Neural cell (in vitro differentiated cells): ENCODE measurements around the gene ORC3. TPM values are rescaled to one million over a fixed set of nuclear protein-coding genes. Genes with fewer than 3 reads are reported as not detected.

Source experiments
- H2AFZ ChIP-seq: fragments of 200-600, 300-800 bp; sonication (generic), shearing (Covaris generic); 2 replicates; pipeline ENCODE4 v1.6.0; 2014; ENCODE audit warnings: low read depth, mild to moderate bottlenecking, antibody characterized with exemption, low read length, moderate library complexity
- H3F3A ChIP-seq: fragments of 200-600 bp; shearing (Covaris generic); 2 replicates; pipeline ENCODE4 v1.6.1; 2016; ENCODE audit warnings: mild to moderate bottlenecking, moderate library complexity, mixed read lengths, antibody characterized with exemption, low read length; ENCODE audit not compliant: insufficient read depth, poor library complexity, severe bottlenecking
- H3K27ac ChIP-seq: fragments of 200-600, 300-800 bp; sonication (generic), shearing (Covaris generic); 2 replicates; pipeline ENCODE4 v1.5.1; 2014; ENCODE audit warnings: mild to moderate bottlenecking, low read length, moderate library complexity
- H3K27me3 ChIP-seq: fragments of 300-800, 200-600 bp; sonication (generic), shearing (Covaris generic); 2 replicates; pipeline ENCODE4 v1.6.0; 2014; ENCODE audit warnings: mild to moderate bottlenecking, low read depth, low read length, moderate library complexity; ENCODE audit not compliant: insufficient read depth
- H3K36me3 ChIP-seq: fragments of 300-800, 200-600 bp; sonication (generic), shearing (Covaris generic); 2 replicates; pipeline ENCODE4 v1.5.1; 2014; ENCODE audit warnings: mild to moderate bottlenecking, antibody characterized with exemption, low read length, moderate library complexity; ENCODE audit not compliant: insufficient read depth
- H3K4me2 ChIP-seq: fragments of 300-800, 200-600 bp; sonication (generic), shearing (Covaris generic); 2 replicates; pipeline ENCODE4 v1.6.0; 2014; ENCODE audit warnings: mild to moderate bottlenecking, low read length
- H3K4me3 ChIP-seq: fragments of 300-800, 200-600 bp; sonication (generic), shearing (Covaris generic); 2 replicates; pipeline ENCODE4 v1.5.1; 2014; ENCODE audit warnings: mild to moderate bottlenecking, low read length, moderate library complexity
- H3K79me2 ChIP-seq: fragments of 200-600 bp; shearing (Covaris generic); replicated peaks from 2 replicates; pipeline ENCODE4 v1.6.0; 2014; ENCODE audit warnings: mild to moderate bottlenecking, low read length, moderate library complexity; ENCODE audit not compliant: insufficient read depth
- H3K9ac ChIP-seq: fragments of 300-800, 200-600 bp; sonication (generic), shearing (Covaris generic); 2 replicates; pipeline ENCODE4 v1.6.1; 2016; ENCODE audit warnings: mild to moderate bottlenecking, low read length, mixed read lengths
- H3K9me2 ChIP-seq: fragments of 200-600 bp; shearing (Covaris generic); 2 replicates; pipeline ENCODE4 v1.6.1; 2016; ENCODE audit warnings: mild to moderate bottlenecking, low read length, mixed read lengths; ENCODE audit not compliant: insufficient read depth
- H3K9me3 ChIP-seq: fragments of 200-600, 300-800 bp; sonication (generic), shearing (Covaris generic); 2 replicates; pipeline ENCODE4 v1.6.1; 2016; ENCODE audit warnings: mild to moderate bottlenecking, mixed run types, low read length, moderate library complexity, mixed read lengths
- H4K20me1 ChIP-seq: fragments of 200-600 bp; shearing (Covaris generic); 2 replicates; pipeline ENCODE4 v1.6.1; 2016; ENCODE audit warnings: mild to moderate bottlenecking, mixed run types; ENCODE audit not compliant: insufficient read depth
- CTCF ChIP-seq: fragments of 450-650 bp; IDR thresholded peaks from 2 replicates; pipeline ENCODE4 v1.5.1; 2014; ENCODE audit warnings: antibody characterized with exemption, mild to moderate bottlenecking, moderate library complexity; ENCODE audit not compliant: poor library complexity, severe bottlenecking
- EP300 ChIP-seq: fragments of 450-650 bp; conservative IDR thresholded peaks from 2 replicates; pipeline ENCODE4 v1.6.1; 2014; ENCODE audit warnings: antibody characterized with exemption, mild to moderate bottlenecking, moderate library complexity; ENCODE audit not compliant: poor library complexity, severe bottlenecking
- EZH2 ChIP-seq: fragments of 200-600, 300-800 bp; shearing (Covaris generic), sonication (generic); IDR thresholded peaks from 2 replicates; pipeline ENCODE4 v1.6.1; 2014; ENCODE audit warnings: antibody characterized with exemption, low read length, borderline replicate concordance, mild to moderate bottlenecking; ENCODE audit not compliant: insufficient read depth, poor library complexity, severe bottlenecking
- MXI1 ChIP-seq: fragments of 450-650 bp; conservative IDR thresholded peaks from 2 replicates; pipeline ENCODE4 v1.6.1; 2014; ENCODE audit warnings: antibody characterized with exemption, mild to moderate bottlenecking; ENCODE audit not compliant: poor library complexity, severe bottlenecking
- POLR2AphosphoS5 ChIP-seq: IDR thresholded peaks from 2 replicates; pipeline ENCODE4 v1.6.1; 2012
- RAD21 ChIP-seq: fragments of 450-650 bp; conservative IDR thresholded peaks from 2 replicates; pipeline ENCODE4 v1.6.1; 2014; ENCODE audit warnings: antibody characterized with exemption, mild to moderate bottlenecking, moderate library complexity
- REST ChIP-seq: IDR thresholded peaks from 2 replicates; pipeline ENCODE4 v1.6.1; 2012; ENCODE audit warnings: borderline replicate concordance
- SMC3 ChIP-seq: fragments of 450-650 bp; conservative IDR thresholded peaks from 2 replicates; pipeline ENCODE4 v1.6.1; 2014; ENCODE audit warnings: antibody characterized with exemption, mild to moderate bottlenecking, moderate library complexity; ENCODE audit not compliant: poor library complexity
- TAF1 ChIP-seq: IDR thresholded peaks from 2 replicates; pipeline ENCODE4 v1.6.1; 2012; ENCODE audit warnings: low read depth
- polyA plus RNA-seq: library from polyadenylated mRNA; depleted of rRNA; stranded (reverse); fragments of >200 nt; gene quantifications from 2 replicates; pipeline ENCODE4 v1.2.3, GENCODE V29; 2014

The ORC3 gene
- polyA plus RNA-seq, 1 donor from 2014 or later: 43.7 TPM

- no peaks in the 10 kb centered on the region for H3F3A ChIP-seq
- H3K27ac ChIP-seq: no peak overlapping the region
- no peaks in the 10 kb centered on the region for H3K9me3 ChIP-seq
- TF ChIP-seq POLR2AphosphoS5 (no peak), TAF1 (no peak), EZH2 (no peak), RAD21 (no peak), CTCF (no peak), EP300 (no peak), MXI1 (no peak), SMC3 (no peak), REST (no peak)
- H3K9ac ChIP-seq: no peak overlapping the region
- H4K20me1 ChIP-seq: no peaks in the 10 kb centered on the region
- H2AFZ ChIP-seq: no peak overlapping the region
- H3K4me2 ChIP-seq: no peak overlapping the region
- no peaks in the 10 kb centered on the region for H3K79me2 ChIP-seq
- H3K4me3 ChIP-seq: no peak overlapping the region
- H3K27me3 ChIP-seq: no peaks in the 10 kb centered on the region
- H3K9me2 ChIP-seq: no peaks in the 10 kb centered on the region
- no peaks in the 10 kb centered on the region for H3K36me3 ChIP-seq
Observed at GRCh38 chr6:87645080-87645479, 55.1 kb downstream of the ORC3 start.

- Histone ChIP-seq H3F3A (no peaks in the 10 kb centered on the region), H3K36me3 (no peaks in the 10 kb centered on the region), H3K9me2 (no peaks in the 10 kb centered on the region), H3K27ac (no peak overlapping the region), H2AFZ (no peak overlapping the region), H3K9me3 (no peaks in the 10 kb centered on the region), H3K79me2 (no peaks in the 10 kb centered on the region), H3K4me3 (no peak overlapping the region), H3K4me2 (no peak overlapping the region), H3K9ac (no peak overlapping the region), H4K20me1 (no peaks in the 10 kb centered on the region), H3K27me3 (no peaks in the 10 kb centered on the region)
- TF ChIP-seq RAD21 (no peak), SMC3 (no peak), POLR2AphosphoS5 (no peak), EP300 (no peak), MXI1 (no peak), EZH2 (no peak), REST (no peak), CTCF (no peak), TAF1 (no peak)
Observed at GRCh38 chr6:87653074-87653962, 63.4 kb downstream of the ORC3 start.
